Occipital lobe (tissue), 3 donors: Measurements from ENCODE around the gene LZTS2. TPM values are rescaled to one million over a fixed set of nuclear protein-coding genes. Genes with fewer than 3 reads are reported as not detected.

ENCODE experiments used
- DNase-seq: peaks from one replicate; lab custom pipeline; 2025; lab: John Stamatoyannopoulos, UW
- small RNA-seq: library from RNA; depleted of rRNA; stranded (forward); fragments of <200 nt; gene quantifications from one replicate; pipeline ENCODE3, GENCODE V24; 2014
- total RNA-seq: library from RNA; depleted of rRNA; stranded (reverse); fragments of >200 nt; gene quantifications from one replicate; pipeline ENCODE4 v1.2.3, GENCODE V29; 2014

Gene LZTS2
- total RNA-seq, 1 donor from 2014 or later, result 15.4 TPM

DNA sequence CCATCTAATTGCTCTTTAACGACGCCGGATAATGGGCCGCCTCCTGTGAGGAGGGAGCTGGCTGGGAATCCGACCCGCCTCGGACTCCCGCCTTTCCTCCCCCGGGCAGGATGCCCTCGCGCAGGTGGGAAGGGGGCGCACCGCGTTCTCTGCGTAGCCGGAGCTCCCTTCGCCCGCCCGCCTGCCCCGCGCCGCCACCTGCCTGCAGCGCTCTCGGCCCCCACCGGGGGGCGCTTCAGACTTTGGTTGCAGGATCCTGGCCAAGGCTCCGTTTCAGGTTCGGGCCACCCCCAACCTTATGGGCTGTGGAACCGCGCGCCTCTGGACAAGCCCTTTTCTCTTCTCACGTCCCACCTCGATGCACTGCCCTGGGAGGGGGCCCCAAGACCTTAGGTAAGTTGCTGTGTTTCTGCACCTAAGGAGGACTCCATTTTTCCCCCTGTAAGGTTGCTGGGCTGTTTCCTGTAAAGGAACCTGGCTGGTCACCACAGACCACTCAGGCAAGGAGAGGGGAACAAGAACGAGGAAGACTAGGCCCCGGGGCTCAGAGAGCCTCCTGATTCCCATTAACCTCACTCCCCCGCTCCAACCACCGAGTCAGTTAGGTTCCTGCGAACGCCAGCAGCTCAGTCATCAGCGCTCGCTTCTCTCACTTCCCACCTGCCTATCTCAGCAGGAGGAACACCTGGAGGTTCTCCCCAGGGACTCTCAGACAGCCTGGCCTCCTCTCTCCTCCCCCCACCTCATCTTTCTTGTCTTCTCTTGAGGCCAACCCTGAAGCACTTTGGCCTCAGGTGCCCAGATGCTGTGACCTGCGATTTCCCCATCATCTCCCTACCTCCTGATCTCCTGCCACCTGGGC lies 50.8 kb downstream of the LZTS2 start:
- no peak for DNase-seq

DNA sequence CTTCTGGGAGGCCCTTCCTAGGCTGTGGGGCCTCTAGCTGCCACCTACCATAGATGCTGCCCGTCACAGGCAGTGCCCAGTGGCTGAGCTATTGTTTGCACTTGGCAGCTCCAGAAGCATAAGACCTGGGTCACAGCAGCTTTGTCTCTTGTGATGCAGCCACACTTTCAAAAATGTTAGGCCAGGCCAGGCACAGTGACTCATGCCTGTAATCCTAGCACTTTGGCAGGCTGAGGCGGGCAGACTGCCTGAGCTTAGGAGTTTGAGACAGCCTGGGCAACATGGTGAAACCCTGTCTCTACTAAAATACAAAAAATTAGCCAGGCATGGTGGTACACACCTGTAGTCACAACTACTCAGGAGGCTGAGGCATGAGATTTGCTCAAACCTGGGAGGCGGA lies 52.7 kb downstream of the LZTS2 start:
- no peak for DNase-seq

DNA sequence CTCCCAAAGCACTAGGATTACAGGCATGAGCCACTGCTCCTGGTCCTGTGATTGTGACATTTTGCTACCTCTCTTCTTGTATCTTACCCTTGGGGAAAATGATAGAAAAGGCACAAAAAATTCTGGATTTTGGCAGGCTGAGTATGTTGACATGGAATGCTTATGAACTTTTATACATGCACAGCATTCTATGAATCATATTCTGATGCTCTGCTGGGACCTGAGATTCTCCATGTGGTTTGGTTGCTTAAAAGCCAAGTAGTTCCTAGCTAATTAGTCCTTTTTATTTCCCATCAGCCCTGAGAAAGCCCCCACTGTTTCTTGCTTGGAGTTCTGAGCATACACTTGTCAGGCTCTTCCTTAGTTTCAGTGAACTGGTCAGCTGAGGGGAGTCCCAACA lies 53.9 kb downstream of the LZTS2 start:
- DNase-seq, result no peak

DNA sequence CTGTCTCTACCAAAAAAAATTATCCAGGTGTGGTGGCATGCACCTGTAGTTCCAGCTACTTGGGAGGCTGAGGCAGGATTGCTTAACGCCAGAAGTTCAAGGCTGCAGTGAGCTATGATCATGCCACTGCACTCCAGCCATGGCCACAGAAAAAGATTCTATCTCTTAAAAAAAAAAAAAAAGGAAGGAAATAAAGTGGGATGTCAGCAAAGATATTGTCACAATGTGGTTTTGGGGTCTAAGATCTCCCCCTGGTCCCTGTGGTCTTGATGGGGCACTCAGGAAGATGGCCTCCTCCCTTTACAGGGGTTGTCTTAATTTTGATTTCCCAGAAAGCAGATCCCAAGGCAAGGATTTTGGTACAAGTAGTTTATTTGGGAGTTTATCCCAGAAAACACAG lies 54.7 kb downstream of the LZTS2 start:
- DNase-seq, result no peak

DNA sequence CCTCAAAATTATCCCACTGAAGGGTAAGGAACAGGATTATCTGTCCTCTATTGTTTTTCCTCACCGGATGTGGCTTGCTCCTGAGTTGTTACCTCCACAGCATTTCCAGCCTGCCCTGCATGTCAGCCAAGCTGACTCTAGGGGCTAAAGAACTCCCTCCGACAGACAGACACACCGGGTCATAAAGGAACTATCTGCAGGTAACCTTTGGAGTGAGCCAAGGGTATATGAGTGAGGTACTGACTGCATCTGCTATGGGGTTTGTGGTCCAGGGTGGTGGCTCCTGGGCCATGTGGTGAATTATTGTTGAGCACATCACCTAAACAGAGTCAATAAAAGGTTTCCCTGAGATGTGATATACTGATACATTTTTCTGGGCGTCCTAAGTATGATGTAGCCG lies 55.3 kb downstream of the LZTS2 start:
- DNase-seq, result no peak

DNA sequence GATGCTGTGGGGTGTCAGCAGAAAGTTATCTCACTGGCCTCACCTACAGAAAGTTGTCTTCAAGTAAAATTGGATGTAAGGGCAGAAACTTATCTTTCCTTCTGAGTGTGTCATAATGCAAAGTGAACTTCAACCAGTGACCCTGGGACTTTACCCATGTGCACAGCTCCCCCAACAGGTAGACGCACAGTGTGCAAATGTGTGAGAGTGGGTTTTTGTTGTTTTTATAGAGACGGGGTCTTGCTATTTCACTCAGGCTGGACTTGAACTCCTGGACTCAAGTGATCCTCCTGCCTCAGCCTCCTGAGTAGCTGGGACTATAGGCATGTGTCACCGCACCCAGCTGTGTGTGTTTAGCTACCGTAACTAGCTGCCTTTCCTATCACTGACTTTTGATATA lies 55.8 kb downstream of the LZTS2 start:
- no peak for DNase-seq

DNA sequence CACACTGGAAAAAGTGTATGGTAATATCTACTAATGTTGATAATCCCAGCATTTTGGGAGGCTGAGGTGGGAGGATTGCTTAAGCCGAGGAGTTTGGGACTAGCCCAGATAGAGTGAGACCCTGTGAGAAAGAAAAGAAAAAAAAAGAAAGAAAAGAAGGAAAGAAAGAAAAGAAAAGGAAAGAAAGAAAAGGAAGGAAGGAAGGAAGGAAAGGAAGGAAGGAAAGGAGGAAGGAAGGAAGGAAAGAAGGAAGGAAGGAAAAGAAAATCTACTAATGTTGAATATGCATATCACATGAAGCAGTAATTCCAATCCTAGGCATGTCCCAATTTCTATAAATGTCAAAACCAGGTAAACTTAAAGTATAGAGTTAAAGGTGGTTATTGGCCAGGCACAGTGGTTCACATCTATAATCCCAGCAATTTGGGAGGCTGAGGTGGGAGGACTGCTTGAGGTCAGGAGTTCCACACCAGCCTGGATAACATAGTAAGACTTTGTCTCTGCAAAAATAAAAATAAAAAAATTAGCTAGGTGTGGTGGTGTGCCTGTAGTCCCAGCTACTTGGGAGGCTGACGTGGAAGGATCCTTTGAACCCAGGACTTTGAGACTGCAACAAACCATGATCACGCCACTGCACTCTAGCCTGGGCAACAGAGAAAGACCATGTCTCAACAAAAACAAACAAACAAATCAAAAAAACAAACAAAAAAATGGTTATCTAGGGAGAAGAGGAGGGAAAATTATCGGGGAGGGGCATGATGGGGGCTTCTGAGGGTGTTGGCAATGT lies 57.0 kb downstream of the LZTS2 start:
- no peak for DNase-seq

Small RNA genes lying within 50 kb of the gene (small RNA-seq; reads per million reads assigned to genes)
- not detected for gene MIR608

Other genes with a start within 250 kb of the LZTS2 start
- 61.9 TPM for gene SLF2, start 86.8 kb upstream of the LZTS2 start, total RNA-seq
- 8.0 TPM for gene SEMA4G, start 30.3 kb upstream of the LZTS2 start, total RNA-seq
- gene MRPL43, start 12.3 kb upstream of the LZTS2 start, total RNA-seq, result 37.9 TPM
- gene TWNK, start 12.3 kb upstream of the LZTS2 start, total RNA-seq, result 4.7 TPM
- 4.5 TPM for gene PDZD7, start 31.3 kb downstream of the LZTS2 start, total RNA-seq
- 44.0 TPM for gene SFXN3, start 31.4 kb downstream of the LZTS2 start, total RNA-seq
- gene KAZALD1, start 62.2 kb downstream of the LZTS2 start, total RNA-seq, result 1.4 TPM
- gene TLX1, start 131.5 kb downstream of the LZTS2 start, total RNA-seq, result not detected
- gene LBX1, start 229.7 kb downstream of the LZTS2 start, total RNA-seq, result not detected